Brain microvascular endothelial cell (primary cell): ENCODE results near the gene MARCHF5.

Experiments
- DNase-seq: peaks from one replicate; pipeline ENCODE4 v3.0.0-alpha.2; 2020
- H3K27ac ChIP-seq: fragments of 250-450 bp; sonication (Bioruptor Pico); 2 replicates; pipeline ENCODE4 v1.5.1; 2020; ENCODE audit warnings: mild to moderate bottlenecking, moderate library complexity
- H3K27me3 ChIP-seq: fragments of 250-450 bp; sonication (Bioruptor Pico); replicated peaks from 2 replicates; pipeline ENCODE4 v1.5.1; 2020; ENCODE audit warnings: mild to moderate bottlenecking
- H3K36me3 ChIP-seq: fragments of 250-450 bp; sonication (Bioruptor Pico); replicated peaks from 2 replicates; pipeline ENCODE4 v1.5.1; 2020; ENCODE audit warnings: mild to moderate bottlenecking
- H3K4me3 ChIP-seq: 2 replicates; pipeline ENCODE4 v1.5.1; 2011; ENCODE audit warnings: low read depth, mild to moderate bottlenecking, control low read depth, low read length, moderate library complexity
- in situ Hi-C: cut with HindIII; loops from 2 replicates; pipeline ENCODE4 v1.10.0; 2017; ENCODE audit warnings: low sequenced_read_pairs, low pct_ligation_motif_present
- TF ChIP-seq, protein P1 (sequence below): IDR thresholded peaks from 2 replicates; pipeline ENCODE4 v1.5.1; 2011; ENCODE audit warnings: low read depth, mild to moderate bottlenecking, moderate library complexity, low read length, control low read depth, inconsistent platforms; ENCODE audit errors: missing control alignments

The MARCHF5 gene

DNA sequence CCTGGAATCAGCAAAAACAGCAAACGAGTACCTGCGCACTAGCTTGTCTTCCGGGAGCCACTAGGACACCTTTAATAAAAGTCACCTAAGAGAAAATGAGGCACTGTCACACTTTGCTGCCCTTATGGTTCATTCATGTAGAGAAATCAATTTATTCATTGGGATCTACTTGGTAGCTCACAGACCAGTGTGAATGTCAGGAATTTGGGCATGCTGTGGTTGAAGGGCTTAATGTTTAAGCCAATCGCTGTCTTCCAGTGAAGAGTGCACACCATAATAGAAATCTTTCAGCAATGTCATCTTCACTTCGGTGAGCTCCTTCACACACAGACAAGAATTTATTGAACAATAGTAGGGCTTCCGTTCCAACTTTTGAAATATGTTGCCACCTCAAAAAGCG lies 65.1 kb downstream of the MARCHF5 start:
- no peak for DNase-seq
- H3K27me3 ChIP-seq = no peaks in the 10 kb centered on the region
- H3K27ac ChIP-seq = no peak overlapping the region
- peaks cover 4% of the 10 kb centered on the region for H3K36me3 ChIP-seq
- no peak overlapping the region for H3K4me3 ChIP-seq
- in situ Hi-C loops = no loop called here
- TF ChIP-seq, protein P1, sequence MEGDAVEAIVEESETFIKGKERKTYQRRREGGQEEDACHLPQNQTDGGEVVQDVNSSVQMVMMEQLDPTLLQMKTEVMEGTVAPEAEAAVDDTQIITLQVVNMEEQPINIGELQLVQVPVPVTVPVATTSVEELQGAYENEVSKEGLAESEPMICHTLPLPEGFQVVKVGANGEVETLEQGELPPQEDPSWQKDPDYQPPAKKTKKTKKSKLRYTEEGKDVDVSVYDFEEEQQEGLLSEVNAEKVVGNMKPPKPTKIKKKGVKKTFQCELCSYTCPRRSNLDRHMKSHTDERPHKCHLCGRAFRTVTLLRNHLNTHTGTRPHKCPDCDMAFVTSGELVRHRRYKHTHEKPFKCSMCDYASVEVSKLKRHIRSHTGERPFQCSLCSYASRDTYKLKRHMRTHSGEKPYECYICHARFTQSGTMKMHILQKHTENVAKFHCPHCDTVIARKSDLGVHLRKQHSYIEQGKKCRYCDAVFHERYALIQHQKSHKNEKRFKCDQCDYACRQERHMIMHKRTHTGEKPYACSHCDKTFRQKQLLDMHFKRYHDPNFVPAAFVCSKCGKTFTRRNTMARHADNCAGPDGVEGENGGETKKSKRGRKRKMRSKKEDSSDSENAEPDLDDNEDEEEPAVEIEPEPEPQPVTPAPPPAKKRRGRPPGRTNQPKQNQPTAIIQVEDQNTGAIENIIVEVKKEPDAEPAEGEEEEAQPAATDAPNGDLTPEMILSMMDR = no peak

DNA sequence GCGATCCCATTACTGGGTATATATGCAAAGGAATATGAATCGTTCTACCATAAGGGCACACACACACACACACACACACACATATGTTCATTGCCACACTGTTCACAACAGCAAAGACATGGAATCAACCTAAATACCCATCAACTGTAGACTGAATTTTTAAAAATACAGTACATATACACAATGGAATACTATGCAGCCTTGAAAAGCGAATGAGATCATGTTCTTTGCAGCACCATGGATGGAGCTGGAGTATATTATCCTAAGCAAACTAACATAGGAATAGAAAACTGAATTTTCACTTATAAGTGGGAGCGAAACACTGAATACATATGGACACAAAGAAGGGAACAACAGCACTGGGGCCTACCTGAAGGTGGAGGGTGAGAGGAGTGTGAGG lies 72.5 kb downstream of the MARCHF5 start:
- in situ Hi-C loops = no loop called here
- no peak for DNase-seq
- Histone ChIP-seq H3K36me3 (no peaks in the 10 kb centered on the region), H3K27me3 (no peaks in the 10 kb centered on the region), H3K4me3 (no peak overlapping the region), H3K27ac (no peak overlapping the region)
- TF ChIP-seq, protein P1 = no peak

DNA sequence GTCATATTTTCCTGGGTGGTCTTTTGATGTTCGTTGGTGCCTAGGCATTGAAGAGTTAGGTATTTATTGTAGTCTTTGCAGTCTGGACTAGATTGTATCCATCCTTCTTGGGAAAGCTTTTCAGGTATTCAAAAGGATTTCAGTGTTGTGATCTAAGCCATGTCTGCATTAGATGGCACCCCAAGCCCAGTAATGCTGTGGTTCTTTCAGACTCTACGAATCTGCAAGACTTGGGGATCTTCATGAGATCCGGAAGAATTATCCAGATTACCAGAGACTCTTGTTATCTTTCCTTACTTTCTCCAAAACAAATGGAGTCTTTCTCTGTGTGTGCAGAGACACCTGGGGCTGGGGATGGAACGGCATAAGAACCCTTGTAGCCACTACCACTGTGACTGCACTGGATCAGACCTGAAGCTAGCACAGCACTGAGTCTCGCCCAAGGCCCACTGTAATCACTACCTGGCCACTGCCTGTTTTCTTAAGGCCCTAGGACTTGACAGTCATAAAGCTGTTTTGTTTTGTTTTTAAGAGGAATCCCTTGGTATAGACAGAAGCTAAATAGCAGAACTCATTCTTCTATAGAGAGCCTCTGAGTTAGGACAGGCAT lies 75.5 kb downstream of the MARCHF5 start:
- Histone ChIP-seq H3K36me3 (no peaks in the 10 kb centered on the region), H3K27me3 (no peaks in the 10 kb centered on the region), H3K27ac (no peak overlapping the region), H3K4me3 (no peak overlapping the region)
- TF ChIP-seq, protein P1 = no peak
- no peak for DNase-seq
- in situ Hi-C loops = no loop called here

DNA sequence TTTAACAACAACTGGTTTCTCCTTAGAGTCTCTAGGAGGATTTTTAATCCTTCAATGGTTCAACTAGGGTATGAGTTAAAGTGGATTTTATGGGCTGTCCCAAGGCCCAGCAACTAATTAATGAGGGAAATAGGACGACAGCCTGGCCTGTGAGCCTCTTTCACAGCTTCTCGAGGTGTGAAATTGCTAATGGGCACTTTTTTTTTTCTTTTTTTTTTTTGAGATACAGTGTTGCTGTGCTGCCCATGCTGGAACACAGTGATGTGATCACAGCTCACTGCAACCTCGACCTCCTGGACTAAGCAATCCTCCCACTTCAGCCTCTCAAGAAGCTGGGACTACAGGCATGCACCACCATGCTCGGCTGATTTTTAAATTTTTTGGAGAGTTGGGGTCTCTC lies 87.0 kb downstream of the MARCHF5 start:
- H3K27me3 ChIP-seq = peaks cover 2% of the 10 kb centered on the region
- H3K27ac ChIP-seq = no peak overlapping the region
- in situ Hi-C loops = no loop called here
- H3K4me3 ChIP-seq = no peak overlapping the region
- no peaks in the 10 kb centered on the region for H3K36me3 ChIP-seq
- DNase-seq = no peak
- TF ChIP-seq, protein P1 = no peak

DNA sequence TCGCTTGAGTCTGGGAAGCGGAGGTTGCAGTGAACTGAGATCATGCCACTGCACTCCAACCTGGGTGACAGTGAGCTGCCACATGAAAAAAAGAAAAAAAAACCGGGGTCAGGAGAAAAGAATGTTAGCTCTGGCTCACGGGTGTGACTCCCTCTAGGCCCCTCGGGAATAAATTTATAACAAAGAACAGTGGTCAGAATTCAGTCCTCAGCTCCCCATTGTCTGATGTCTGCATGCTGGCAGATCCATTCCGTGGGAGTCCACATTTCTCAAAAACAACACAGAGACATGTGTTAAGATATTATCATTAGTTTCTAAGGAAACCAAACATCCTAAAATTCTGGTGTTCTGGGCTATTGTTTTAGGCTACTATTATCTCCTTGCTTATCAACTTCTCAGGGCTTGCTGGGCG lies 90.6 kb downstream of the MARCHF5 start:
- no peak for DNase-seq
- in situ Hi-C loops = no loop called here
- H3K27me3 ChIP-seq = peaks cover 2% of the 10 kb centered on the region
- H3K27ac ChIP-seq = no peak overlapping the region
- TF ChIP-seq, protein P1 = no peak
- no peak overlapping the region for H3K4me3 ChIP-seq
- no peaks in the 10 kb centered on the region for H3K36me3 ChIP-seq

DNA sequence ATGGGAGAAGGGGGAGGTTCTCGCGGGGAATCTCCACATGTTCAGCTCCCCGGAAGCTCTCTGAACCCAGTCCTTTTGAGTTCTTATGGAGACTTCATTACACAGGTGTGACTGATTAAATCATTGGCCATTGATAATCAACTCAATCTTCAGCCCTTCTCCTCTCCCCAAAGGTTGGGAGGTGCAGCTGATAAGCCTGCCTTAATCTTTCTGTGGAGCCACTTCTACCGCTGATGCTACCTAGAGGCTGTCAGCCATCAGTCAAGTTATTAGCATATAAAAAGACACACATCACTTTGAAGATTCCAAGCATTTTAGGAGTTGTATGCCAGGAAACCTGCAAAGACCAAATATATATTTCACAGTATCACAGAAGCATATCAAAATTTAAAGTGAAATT lies 91.7 kb downstream of the MARCHF5 start:
- no peak for DNase-seq
- Histone ChIP-seq H3K4me3 (no peak overlapping the region), H3K36me3 (no peaks in the 10 kb centered on the region), H3K27me3 (peaks cover 2% of the 10 kb centered on the region), H3K27ac (no peak overlapping the region)
- in situ Hi-C loops = no loop called here
- TF ChIP-seq, protein P1 = no peak
